ENCODE results near the gene FTO. TPM values are rescaled to one million over a fixed set of nuclear protein-coding genes. Genes with fewer than 3 reads are reported as not detected.

Gene FTO
- total RNA-seq, 1 donor from 2014 or later = 85.1 TPM

- H3K36me3 Mint-ChIP-seq = peaks cover 10% of the 10 kb centered on the region
- TF ChIP-seq CTCF (conservative IDR thresholded peaks at IDR 0.05) = no peak
- H3K9me3 Mint-ChIP-seq = no peaks in the 10 kb centered on the region
- peaks cover 21% of the 10 kb centered on the region for H3K4me1 Mint-ChIP-seq (ENCODE audit: unreplicated experiment)
- H3K27ac Mint-ChIP-seq = no peak overlapping the region
- no peak overlapping the region for H3K4me3 Mint-ChIP-seq
- no peak for DNase-seq (ENCODE audit: extremely low spot score, unreplicated experiment)
- no peaks in the 10 kb centered on the region for H3K27me3 Mint-ChIP-seq
Measured at GRCh38 chr16:54022362-54022761, 318.4 kb downstream of the FTO start.

- H3K4me3 Mint-ChIP-seq = no peak overlapping the region
- H3K9me3 Mint-ChIP-seq = peaks cover 12% of the 10 kb centered on the region
- peaks cover 16% of the 10 kb centered on the region for H3K36me3 Mint-ChIP-seq
- no peak for DNase-seq (ENCODE audit: extremely low spot score, unreplicated experiment)
- no peaks in the 10 kb centered on the region for H3K27me3 Mint-ChIP-seq
- H3K4me1 Mint-ChIP-seq (ENCODE audit: unreplicated experiment) = peaks cover 35% of the 10 kb centered on the region
- no peak overlapping the region for H3K27ac Mint-ChIP-seq
- TF ChIP-seq CTCF (conservative IDR thresholded peaks at IDR 0.05) = no peak
Measured at GRCh38 chr16:54026456-54026855, 322.5 kb downstream of the FTO start.

GRCh38 chr16:54027062-54027461, 323.1 kb downstream of the FTO start:
- Mint-ChIP-seq H3K27me3 (no peaks in the 10 kb centered on the region), H3K9me3 (peaks cover 13% of the 10 kb centered on the region), H3K36me3 (peaks cover 20% of the 10 kb centered on the region), H3K27ac (no peak overlapping the region), H3K4me1 (ENCODE audit: unreplicated experiment) (peaks cover 31% of the 10 kb centered on the region), H3K4me3 (no peak overlapping the region)
- no peak for DNase-seq (ENCODE audit: extremely low spot score, unreplicated experiment)
- no peak for TF ChIP-seq CTCF (conservative IDR thresholded peaks at IDR 0.05)

- Mint-ChIP-seq H3K27me3 (no peaks in the 10 kb centered on the region), H3K4me1 (ENCODE audit: unreplicated experiment) (peaks cover 26% of the 10 kb centered on the region), H3K27ac (no peak overlapping the region), H3K9me3 (peaks cover 13% of the 10 kb centered on the region), H3K4me3 (no peak overlapping the region), H3K36me3 (peaks cover 21% of the 10 kb centered on the region)
- DNase-seq (ENCODE audit: extremely low spot score, unreplicated experiment) = no peak
- TF ChIP-seq CTCF (conservative IDR thresholded peaks at IDR 0.05) = no peak
Measured at GRCh38 chr16:54027558-54027957, 323.6 kb downstream of the FTO start.

- Mint-ChIP-seq H3K27me3 (no peaks in the 10 kb centered on the region), H3K36me3 (peaks cover 25% of the 10 kb centered on the region), H3K4me1 (ENCODE audit: unreplicated experiment) (peaks cover 24% of the 10 kb centered on the region), H3K4me3 (no peak overlapping the region), H3K9me3 (peaks cover 13% of the 10 kb centered on the region), H3K27ac (no peak overlapping the region)
- DNase-seq (ENCODE audit: extremely low spot score, unreplicated experiment) = no peak
- no peak for TF ChIP-seq CTCF (conservative IDR thresholded peaks at IDR 0.05)
Measured at GRCh38 chr16:54027995-54028394, 324.0 kb downstream of the FTO start.

GRCh38 chr16:54030451-54030850, 326.5 kb downstream of the FTO start:
- H3K36me3 Mint-ChIP-seq = peaks cover 26% of the 10 kb centered on the region
- H3K4me3 Mint-ChIP-seq = no peak overlapping the region
- H3K27me3 Mint-ChIP-seq = no peaks in the 10 kb centered on the region

More at GRCh38 chr16:54030451-54030850, 326.5 kb downstream of the FTO start:
- TF ChIP-seq CTCF (conservative IDR thresholded peaks at IDR 0.05) = no peak
- no peak overlapping the region for H3K27ac Mint-ChIP-seq
- H3K9me3 Mint-ChIP-seq = peaks cover 13% of the 10 kb centered on the region
- DNase-seq (ENCODE audit: extremely low spot score, unreplicated experiment) = no peak
- H3K4me1 Mint-ChIP-seq (ENCODE audit: unreplicated experiment) = peaks cover 19% of the 10 kb centered on the region

Measured in type B pancreatic cell (in vitro differentiated cells).